GM23248 (cell line): Measurements from ENCODE around the gene CCDC80. TPM values are rescaled to one million over a fixed set of nuclear protein-coding genes. Genes with fewer than 3 reads are reported as not detected.

Experiments
- DNase-seq: peaks from one replicate; pipeline ENCODE4 v3.0.0-alpha.2; 2015
- H2AFZ ChIP-seq: fragments of 200-600 bp; sonication (generic); 2 replicates; pipeline ENCODE4 v1.6.1; 2016; ENCODE audit warnings: antibody characterized with exemption
- H3F3A ChIP-seq: fragments of 200-600 bp; sonication (generic); 2 replicates; pipeline ENCODE4 v1.6.1; 2016; ENCODE audit warnings: mild to moderate bottlenecking, antibody characterized with exemption, mixed run types; ENCODE audit not compliant: insufficient read depth
- H3K27ac ChIP-seq: fragments of 200-600 bp; sonication (generic); 2 replicates; pipeline ENCODE4 v1.5.1; 2016; ENCODE audit warnings: mild to moderate bottlenecking
- H3K27me3 ChIP-seq: fragments of 200-600 bp; sonication (generic); replicated peaks from 2 replicates; pipeline ENCODE4 v1.6.1; 2016; ENCODE audit warnings: mild to moderate bottlenecking; ENCODE audit not compliant: insufficient read depth
- H3K36me3 ChIP-seq: fragments of 200-600 bp; sonication (generic); 2 replicates; pipeline ENCODE4 v1.6.1; 2016; ENCODE audit warnings: low read depth, mild to moderate bottlenecking
- H3K4me1 ChIP-seq: fragments of 200-600 bp; sonication (generic); 2 replicates; pipeline ENCODE4 v1.6.1; 2016; ENCODE audit warnings: mild to moderate bottlenecking; ENCODE audit not compliant: insufficient read depth
- H3K4me2 ChIP-seq: fragments of 200-600 bp; sonication (generic); one replicate; pipeline ENCODE4 v1.6.1; 2016; ENCODE audit warnings: mild to moderate bottlenecking; ENCODE audit not compliant: unreplicated experiment
- H3K4me3 ChIP-seq: fragments of 200-600 bp; sonication (generic); 2 replicates; pipeline ENCODE4 v1.5.1; 2016; ENCODE audit warnings: mild to moderate bottlenecking
- H3K79me2 ChIP-seq: fragments of 200-600 bp; sonication (generic); 2 replicates; pipeline ENCODE4 v1.6.1; 2016; ENCODE audit warnings: mild to moderate bottlenecking; ENCODE audit not compliant: insufficient read depth
- H3K9ac ChIP-seq: fragments of 200-600 bp; sonication (generic); 2 replicates; pipeline ENCODE4 v1.6.1; 2016; ENCODE audit warnings: mild to moderate bottlenecking
- H3K9me2 ChIP-seq: fragments of 200-600 bp; sonication (generic); 2 replicates; pipeline ENCODE4 v1.6.1; 2016; ENCODE audit warnings: mixed run types, mild to moderate bottlenecking, moderate library complexity; ENCODE audit not compliant: insufficient read depth
- H3K9me3 ChIP-seq: fragments of 200-600 bp; sonication (generic); one replicate; pipeline ENCODE4 v1.6.1; 2017; ENCODE audit warnings: low read depth
- H4K20me1 ChIP-seq: fragments of 200-600 bp; sonication (generic); 2 replicates; pipeline ENCODE4 v1.6.0; 2016; ENCODE audit not compliant: insufficient read depth
- EZH2 ChIP-seq: fragments of 200-600 bp; sonication (generic); IDR thresholded peaks from 2 replicates; pipeline ENCODE4 v1.6.1; 2018; ENCODE audit warnings: antibody characterized with exemption, mild to moderate bottlenecking; ENCODE audit not compliant: insufficient read depth, poor library complexity, severe bottlenecking
- EZH2phosphoT487 ChIP-seq: fragments of 200-600 bp; sonication (generic); IDR thresholded peaks from 2 replicates; pipeline ENCODE4 v1.6.1; 2018; ENCODE audit warnings: antibody characterized with exemption, moderate library complexity, mild to moderate bottlenecking, low read depth; ENCODE audit not compliant: insufficient read depth
- WGBS, 2 experiments: methylation state at CpG; one replicate each; pipeline ENCODE4 v1.1.6; 2015 to 2017; ENCODE audit warnings: low lambda C conversion rate in 2 of 2, low coverage in 1 of 2; ENCODE audit errors: missing lambda C conversion rate in 2 of 2; 5-methylcytosine and 5-hydroxymethylcytosine counted together
- in situ Hi-C: fragments of 300-500 bp; cut with MboI; formaldehyde crosslinking; loops from 2 replicates; pipeline ENCODE4 v1.15.0; 2020
- polyA plus RNA-seq: library from polyadenylated mRNA; unstranded; fragments of >200 nt; fragmentation: Nextera tagmentation; extraction: Ambion mirVana; gene quantifications from 2 replicates; pipeline ENCODE4 v1.2.1, GENCODE V29; 2016
- total RNA-seq: library from RNA; depleted of rRNA; stranded (reverse); fragments of >200 nt; shearing (Covaris generic); gene quantifications from 2 replicates; pipeline ENCODE4 v1.2.3, GENCODE V29; 2014

CCDC80 gene
- total and polyA plus RNA-seq, 2 experiments from 2014 or later: 1,238 to 2,200 TPM

GRCh38 chr3:112675943-112676535, 35.1 kb upstream of the CCDC80 start:
- WGBS, 2 experiments: 97 to 100% methylated on average over 4 of the region's 4 CpGs
- in situ Hi-C loops: no loop called here
- Histone ChIP-seq H3K4me2 (peak overlapping the region; percentile 50), H3K79me2 (no peaks in the 10 kb centered on the region), H4K20me1 (no peaks in the 10 kb centered on the region), H3K4me1 (peaks cover 67% of the 10 kb centered on the region), H3F3A (peaks cover 68% of the 10 kb centered on the region), H3K36me3 (no peaks in the 10 kb centered on the region), H3K27ac (peak overlapping the region; percentile 97), H3K9me3 (no peaks in the 10 kb centered on the region), H3K4me3 (0 out of 2 replicates have a peak overlapping the region, but pooled peaks have one; percentile 25), H3K27me3 (no peaks in the 10 kb centered on the region), H3K9ac (peak overlapping the region; percentile 53), H2AFZ (no peak overlapping the region), H3K9me2 (no peaks in the 10 kb centered on the region)
- TF ChIP-seq EZH2phosphoT487 (no peak), EZH2 (no peak)
- no peak for DNase-seq

GRCh38 chr3:112675349-112675748, 34.4 kb upstream of the CCDC80 start:
- WGBS, 2 experiments: 27 to 34% methylated on average over 6 of the region's 6 CpGs
- Histone ChIP-seq H3K79me2 (no peaks in the 10 kb centered on the region), H3K4me1 (peaks cover 71% of the 10 kb centered on the region), H3K27me3 (no peaks in the 10 kb centered on the region), H2AFZ (peak overlapping the region; percentile 77), H3K4me2 (peak overlapping the region; percentile 25), H3K4me3 (no peak overlapping the region), H3K9me3 (no peaks in the 10 kb centered on the region), H3K9me2 (no peaks in the 10 kb centered on the region), H3K9ac (peak overlapping the region; percentile 41), H4K20me1 (no peaks in the 10 kb centered on the region), H3K36me3 (no peaks in the 10 kb centered on the region), H3K27ac (peak overlapping the region; percentile 97), H3F3A (peaks cover 74% of the 10 kb centered on the region)
- peak; percentile 50 for DNase-seq
- in situ Hi-C loops: no loop called here
- no peak for TF ChIP-seq EZH2
- no peak for TF ChIP-seq EZH2phosphoT487

- peak overlapping the region; percentile 38 for H3K4me2 ChIP-seq
These were observed 32.0 kb upstream of the CCDC80 start for GRCh38 chr3:112672716-112673541.

GRCh38 chr3:112671930-112672715, 31.2 kb upstream of the CCDC80 start:
- Histone ChIP-seq H3K9ac (peak overlapping the region; percentile 74), H3K9me3 (no peaks in the 10 kb centered on the region), H2AFZ (peak overlapping the region; percentile 43), H3K9me2 (no peaks in the 10 kb centered on the region), H3K4me1 (peaks cover 63% of the 10 kb centered on the region), H3K27ac (peak overlapping the region; percentile 97), H3K36me3 (no peaks in the 10 kb centered on the region), H3F3A (peaks cover 63% of the 10 kb centered on the region), H3K79me2 (no peaks in the 10 kb centered on the region), H4K20me1 (no peaks in the 10 kb centered on the region), H3K4me3 (no peak overlapping the region), H3K27me3 (no peaks in the 10 kb centered on the region), H3K4me2 (peak overlapping the region; percentile 38)
- in situ Hi-C loops: no loop called here
- peak; percentile 95 for DNase-seq
- WGBS, 2 experiments: 25 to 29% methylated on average over 4 of the region's 4 CpGs
- TF ChIP-seq EZH2 (no peak), EZH2phosphoT487 (no peak)

More at GRCh38 chr3:112672716-112673541, 32.0 kb upstream of the CCDC80 start:
- WGBS, 2 experiments: 46 to 55% methylated on average over 5 of the region's 5 CpGs
- no peak overlapping the region for H3K4me3 ChIP-seq
- in situ Hi-C loops: no loop called here
- no peaks in the 10 kb centered on the region for H3K27me3 ChIP-seq
- H3K9ac ChIP-seq: peak overlapping the region; percentile 57
- no peaks in the 10 kb centered on the region for H3K36me3 ChIP-seq
- peaks cover 71% of the 10 kb centered on the region for H3F3A ChIP-seq
- peaks cover 71% of the 10 kb centered on the region for H3K4me1 ChIP-seq
- no peaks in the 10 kb centered on the region for H3K9me3 ChIP-seq
- peak overlapping the region; percentile 97 for H3K27ac ChIP-seq
- TF ChIP-seq EZH2phosphoT487 (no peak), EZH2 (no peak)
- DNase-seq: no peak
- no peaks in the 10 kb centered on the region for H3K79me2 ChIP-seq
- H4K20me1 ChIP-seq: no peaks in the 10 kb centered on the region
- no peaks in the 10 kb centered on the region for H3K9me2 ChIP-seq
- H2AFZ ChIP-seq: 0 out of 2 replicates have a peak overlapping the region, but pooled peaks have one; percentile 22
